ENCODE data around the gene HOATZ. TPM values are rescaled to one million over a fixed set of nuclear protein-coding genes. Genes with fewer than 3 reads are reported as not detected.

Gene HOATZ
- total and polyA plus RNA-seq, 2 of the 13 experiments (the other 11 are each of a cell fraction or from before 2014, with no cell fraction given) = not detected

- TF ChIP-seq ZBTB3 (CRISPR knock-in tag; IDR thresholded peaks at IDR 0.05; ENCODE audit: borderline replicate concordance, low read depth) (no peak), DMTF1 (CRISPR knock-in tag; IDR thresholded peaks at IDR 0.05) (no peak), ZNF639 (CRISPR knock-in tag; conservative IDR thresholded peaks at IDR 0.05) (no peak), KAT8 (CRISPR knock-in tag; IDR thresholded peaks at IDR 0.05) (0 out of 2 replicates have a peak, but pooled peaks have one; percentile 10), ZNF441 (CRISPR knock-in tag; IDR thresholded peaks at IDR 0.05; ENCODE audit: borderline replicate concordance) (no peak), UBTF (CRISPR knock-in tag; IDR thresholded peaks at IDR 0.05) (no peak), NONO (IDR thresholded peaks at IDR 0.05) (no peak), NONO (CRISPR knock-in tag; conservative IDR thresholded peaks at IDR 0.05) (no peak), FOXA1 (IDR thresholded peaks at IDR 0.05) (no peak), FOXA1 (CRISPR knock-in tag; IDR thresholded peaks at IDR 0.05) (no peak), NFYB (CRISPR knock-in tag; IDR thresholded peaks at IDR 0.05) (no peak), KDM3A (CRISPR knock-in tag; IDR thresholded peaks at IDR 0.05; ENCODE audit: low read depth) (no peak), POLR2G (IDR thresholded peaks at IDR 0.05; ENCODE audit: low read depth, low read length) (no peak), NRL (CRISPR knock-in tag; IDR thresholded peaks at IDR 0.05; ENCODE audit: borderline replicate concordance) (no peak), FOXO1 (CRISPR knock-in tag; IDR thresholded peaks at IDR 0.05) (peak; percentile 18; the same call in 1 of the 2 replicates), YY1 (IDR thresholded peaks at IDR 0.05; ENCODE audit: insufficient read depth, insufficient replicate concordance, low read depth, low read length) (no peak), U2AF1 (optimal IDR thresholded peaks at IDR 0.05; ENCODE audit: low read depth, low read length) (no peak), HBP1 (CRISPR knock-in tag; IDR thresholded peaks at IDR 0.05; ENCODE audit: low read depth) (no peak), HOMEZ (CRISPR knock-in tag; IDR thresholded peaks at IDR 0.05; ENCODE audit: low read depth) (no peak)
Observed at GRCh38 chr11:111562692-111563389, 48.3 kb downstream of the HOATZ start (continued).
